Caco-2 (cell line): ENCODE data around the gene MACROD2. TPM values are rescaled to one million over a fixed set of nuclear protein-coding genes. Genes with fewer than 3 reads are reported as not detected.

Experiments used
- BruUV-seq: library from RNA; stranded (reverse); fragments of 400-500 nt; replicated peaks from 2 replicates; lab custom pipeline; 2021; lab: Mats Ljungman, UMichigan
- CTCF ChIA-PET: fragments of 300-600 bp; sonication (Branson Sonifier 250); formaldehyde crosslinking; loops from one replicate; lab custom pipeline; 2022; ENCODE audit warnings: antibody characterized with exemption; lab: Charles Lee
- POLR2A ChIA-PET: fragments of 300-600 bp; sonication (Branson Sonifier 250); formaldehyde crosslinking; loops from one replicate; lab custom pipeline; 2022; ENCODE audit warnings: antibody characterized with exemption; lab: Charles Lee
- DNase-seq, 2 experiments: peaks; one replicate each; pipeline versions ENCODE4 v3.0.0 to v3.0.0-alpha.2; 2020 to 2022
- H3K27me3 ChIP-seq: replicated peaks from 2 replicates; pipeline ENCODE4 v1.6.0; 2011; ENCODE audit warnings: low read length; ENCODE audit not compliant: control insufficient read depth, insufficient read depth
- H3K36me3 ChIP-seq: 2 replicates; pipeline ENCODE4 v1.5.1; 2011; ENCODE audit warnings: low read length; ENCODE audit not compliant: control insufficient read depth, insufficient read depth
- H3K4me1 ChIP-seq: fragments of 250-450 bp; sonication (Bioruptor Pico); 2 replicates; pipeline ENCODE4 v1.5.1; 2020; ENCODE audit warnings: mild to moderate bottlenecking
- H3K4me3 ChIP-seq: 2 replicates; pipeline ENCODE4 v1.5.1; 2011; ENCODE audit warnings: low read depth, mild to moderate bottlenecking, control low read depth, low read length
- H3K9me3 ChIP-seq: fragments of 250-450 bp; sonication (Bioruptor Pico); 2 replicates; pipeline ENCODE4 v1.5.1; 2020; ENCODE audit warnings: mild to moderate bottlenecking, moderate library complexity
- H3K27ac Mint-ChIP-seq: one replicate; pipeline ENCODE4 v1.8.0; 2022; ENCODE audit warnings: mixed read lengths; ENCODE audit not compliant: unreplicated experiment
- H3K27me3 Mint-ChIP-seq: one replicate; pipeline ENCODE4 v1.8.0; 2022; ENCODE audit warnings: mixed read lengths; ENCODE audit not compliant: insufficient read depth, unreplicated experiment
- H3K36me3 Mint-ChIP-seq: one replicate; pipeline ENCODE4 v1.8.0; 2022; ENCODE audit warnings: mild to moderate bottlenecking, mixed read lengths; ENCODE audit not compliant: insufficient read depth, unreplicated experiment
- H3K4me1 Mint-ChIP-seq: one replicate; pipeline ENCODE4 v1.8.0; 2022; ENCODE audit warnings: low read depth, mixed read lengths; ENCODE audit not compliant: unreplicated experiment
- H3K4me3 Mint-ChIP-seq: one replicate; pipeline ENCODE4 v1.8.0; 2022; ENCODE audit warnings: mild to moderate bottlenecking, moderate library complexity, mixed read lengths; ENCODE audit not compliant: unreplicated experiment
- H3K9me3 Mint-ChIP-seq: one replicate; pipeline ENCODE4 v1.8.0; 2022; ENCODE audit warnings: mixed read lengths; ENCODE audit not compliant: unreplicated experiment
- CTCF ChIP-seq, 2 experiments: fragments of 200-600 bp in 1 of 2; IDR thresholded peaks; 1 replicate in 1 of 2; 2 replicates in 1 of 2; pipeline versions ENCODE4 v1.5.1 to v1.8.0; 2011 to 2022; ENCODE audit warnings: antibody characterized with exemption in 1 of 2, control low read depth in 1 of 2, inconsistent platforms in 1 of 2, low read depth in 1 of 2, low read length in 1 of 2, mild to moderate bottlenecking in 1 of 2, moderate library complexity in 1 of 2; ENCODE audit not compliant: insufficient read depth in 1 of 2, severe bottlenecking in 1 of 2, unreplicated experiment in 1 of 2
- intact Hi-C: fragments of 100-400 bp; cut with micrococcal nuclease; formaldehyde crosslinking; loops from one replicate; pipeline ENCODE4 v1.10.0; 2022; ENCODE audit not compliant: unreplicated experiment
- total RNA-seq: library from RNA; stranded (reverse); gene quantifications from 2 replicates; pipeline ENCODE4 v1.2.3, GENCODE V29; 2022

Gene MACROD2
- total RNA-seq, 1 experiment from 2014 or later: 6.4 TPM

GRCh38 chr20:15185913-15186312 lies 1190.6 kb downstream of the MACROD2 start:
- Mint-ChIP-seq H3K4me3 (no peak overlapping the region), H3K36me3 (no peaks in the 10 kb centered on the region), H3K27ac (no peak overlapping the region), H3K27me3 (no peaks in the 10 kb centered on the region), H3K9me3 (no peaks in the 10 kb centered on the region), H3K4me1 (no peaks in the 10 kb centered on the region)
- ChIA-PET CTCF (no interaction called here), POLR2A (no interaction called here)
- H3K36me3 ChIP-seq: no peaks in the 10 kb centered on the region; the same call in 1 of the 2 replicates
- no peaks in the 10 kb centered on the region for H3K9me3 ChIP-seq
- H3K4me1 ChIP-seq: no peaks in the 10 kb centered on the region
- no peak for TF ChIP-seq CTCF (IDR thresholded peaks at IDR 0.05; ENCODE audit: insufficient read depth in 1 of 2, low read depth in 1 of 2, low read length in 1 of 2, severe bottlenecking in 1 of 2, unreplicated experiment in 1 of 2)
- intact Hi-C loops: no loop called here
- no peaks in the 10 kb centered on the region for H3K27me3 ChIP-seq
- no peak for DNase-seq
- no TSS peak for BruUV-seq
- no peak overlapping the region for H3K4me3 ChIP-seq

GRCh38 chr20:15187612-15188011 lies 1192.3 kb downstream of the MACROD2 start:
- ChIA-PET CTCF (no interaction called here), POLR2A (no interaction called here)
- Mint-ChIP-seq H3K27ac (no peak overlapping the region), H3K27me3 (no peaks in the 10 kb centered on the region), H3K4me3 (no peak overlapping the region), H3K9me3 (no peaks in the 10 kb centered on the region), H3K36me3 (no peaks in the 10 kb centered on the region), H3K4me1 (no peaks in the 10 kb centered on the region)
- no peaks in the 10 kb centered on the region for H3K4me1 ChIP-seq
- no TSS peak for BruUV-seq
- intact Hi-C loops: no loop called here
- no peak for DNase-seq
- no peak overlapping the region for H3K4me3 ChIP-seq
- no peak for TF ChIP-seq CTCF (IDR thresholded peaks at IDR 0.05; ENCODE audit: insufficient read depth in 1 of 2, low read depth in 1 of 2, low read length in 1 of 2, severe bottlenecking in 1 of 2, unreplicated experiment in 1 of 2)
- H3K9me3 ChIP-seq: no peaks in the 10 kb centered on the region
- H3K27me3 ChIP-seq: no peaks in the 10 kb centered on the region
- H3K36me3 ChIP-seq: no peaks in the 10 kb centered on the region; the same call in 1 of the 2 replicates

GRCh38 chr20:15188415-15188814 lies 1193.1 kb downstream of the MACROD2 start:
- no TSS peak for BruUV-seq
- H3K4me1 ChIP-seq: no peaks in the 10 kb centered on the region
- Mint-ChIP-seq H3K4me3 (no peak overlapping the region), H3K9me3 (no peaks in the 10 kb centered on the region), H3K27ac (no peak overlapping the region), H3K4me1 (no peaks in the 10 kb centered on the region), H3K36me3 (no peaks in the 10 kb centered on the region), H3K27me3 (no peaks in the 10 kb centered on the region)
- intact Hi-C loops: no loop called here
- no peak for DNase-seq
- H3K9me3 ChIP-seq: no peaks in the 10 kb centered on the region
- H3K36me3 ChIP-seq: no peaks in the 10 kb centered on the region; the same call in 1 of the 2 replicates
- TF ChIP-seq CTCF (IDR thresholded peaks at IDR 0.05; ENCODE audit: insufficient read depth in 1 of 2, low read depth in 1 of 2, low read length in 1 of 2, severe bottlenecking in 1 of 2, unreplicated experiment in 1 of 2): no peak
- H3K4me3 ChIP-seq: no peak overlapping the region
- no peaks in the 10 kb centered on the region for H3K27me3 ChIP-seq
- POLR2A ChIA-PET: no interaction called here
- CTCF ChIA-PET: no interaction called here
